Colon (tissue), 2 donors: ENCODE results near the gene ANKS1B.
"Not testable (repeated sequence)": the region's sequence is repeated elsewhere in the genome, so short reads cannot be mapped to it uniquely, and the experiment has no call there.

Experiments used
- FAIRE-seq: peaks from 2 replicates; lab custom pipeline; 2012; peaks lifted over from hg19 to GRCh38; lab: Jason Lieb, UNC
- donor health status: control.
- donor health status: control.

ANKS1B gene

GRCh38 chr12:99870085-99870484 lies 114.7 kb downstream of the ANKS1B start:
- FAIRE-seq = no peak

- no peak for FAIRE-seq
These were observed 123.0 kb downstream of the ANKS1B start for GRCh38 chr12:99861731-99862130.

GRCh38 chr12:99859126-99859525 lies 125.6 kb downstream of the ANKS1B start:
- FAIRE-seq = no peak

GRCh38 chr12:99852666-99853065 lies 132.1 kb downstream of the ANKS1B start:
- no peak for FAIRE-seq

- FAIRE-seq = no peak
These were observed 136.8 kb downstream of the ANKS1B start for GRCh38 chr12:99847936-99848335.

- no peak for FAIRE-seq
These were observed 150.0 kb downstream of the ANKS1B start for GRCh38 chr12:99834710-99835109.

- FAIRE-seq = no peak
These were observed 151.3 kb downstream of the ANKS1B start for GRCh38 chr12:99833397-99833796.

GRCh38 chr12:99824900-99825542 lies 159.7 kb downstream of the ANKS1B start:
- no peak for FAIRE-seq

GRCh38 chr12:99822273-99822672 lies 162.5 kb downstream of the ANKS1B start:
- no peak for FAIRE-seq

GRCh38 chr12:99810718-99811593 lies 173.8 kb downstream of the ANKS1B start:
- no peak for FAIRE-seq

- FAIRE-seq = no peak
These were observed 174.8 kb downstream of the ANKS1B start for GRCh38 chr12:99809909-99810308.

GRCh38 chr12:99806304-99806703 lies 178.4 kb downstream of the ANKS1B start:
- no peak for FAIRE-seq

- no peak for FAIRE-seq
These were observed 180.0 kb downstream of the ANKS1B start for GRCh38 chr12:99804715-99805114.

- FAIRE-seq = no peak
These were observed 184.1 kb downstream of the ANKS1B start for GRCh38 chr12:99800605-99801004.

- FAIRE-seq = not testable (repeated sequence)
These were observed 186.8 kb downstream of the ANKS1B start for GRCh38 chr12:99797931-99798330.

- no peak for FAIRE-seq
These were observed 201.3 kb downstream of the ANKS1B start for GRCh38 chr12:99783421-99783820.

GRCh38 chr12:99772274-99772673 lies 212.5 kb downstream of the ANKS1B start:
- no peak for FAIRE-seq

GRCh38 chr12:99771659-99772058 lies 213.1 kb downstream of the ANKS1B start:
- FAIRE-seq = no peak

- FAIRE-seq = no peak
These were observed 215.2 kb downstream of the ANKS1B start for GRCh38 chr12:99769396-99769980.

- no peak for FAIRE-seq
These were observed 216.0 kb downstream of the ANKS1B start for GRCh38 chr12:99768758-99769157.

- FAIRE-seq = peak; percentile 47
These were observed 216.9 kb downstream of the ANKS1B start for GRCh38 chr12:99767809-99768208.

GRCh38 chr12:99766408-99766807 lies 218.3 kb downstream of the ANKS1B start:
- FAIRE-seq = no peak

- FAIRE-seq = no peak
These were observed 219.1 kb downstream of the ANKS1B start for GRCh38 chr12:99765469-99766114.
